ENCODE results near the gene OR6C74.

Gene OR6C74

GRCh38 chr12:55258303-55258702 is 13.9 kb downstream of the OR6C74 start:
- no peaks in the 10 kb centered on the region for H3K4me1 ChIP-seq (ENCODE audit: insufficient read depth, insufficient read length)
- no peak for DNase-seq (ENCODE audit: low read depth, low spot score)
- no peaks in the 10 kb centered on the region for H3K27me3 ChIP-seq (ENCODE audit: insufficient read depth, insufficient read length)
- H3K9me3 ChIP-seq (ENCODE audit: insufficient read depth, low read length), result no peaks in the 10 kb centered on the region
- no peak overlapping the region for H3K9ac ChIP-seq (ENCODE audit: insufficient read length, low read depth)
- H3K4me3 ChIP-seq (ENCODE audit: insufficient read length, low read depth), result no peak overlapping the region
- TF ChIP-seq YY1 (IDR thresholded peaks at IDR 0.05; ENCODE audit: insufficient read depth, insufficient read length), result no peak
- no peak for TF ChIP-seq SUZ12 (IDR thresholded peaks at IDR 0.05; ENCODE audit: extremely low read depth, insufficient read depth, insufficient read length)
- TF ChIP-seq ZNF274 (IDR thresholded peaks at IDR 0.05; ENCODE audit: low read depth, low read length), result no peak
- H3K36me3 ChIP-seq (ENCODE audit: insufficient read depth, insufficient read length, low read length), result no peaks in the 10 kb centered on the region

- TF ChIP-seq ZNF274 (IDR thresholded peaks at IDR 0.05; ENCODE audit: low read depth, low read length) (no peak), YY1 (IDR thresholded peaks at IDR 0.05; ENCODE audit: insufficient read depth, insufficient read length) (no peak), SUZ12 (IDR thresholded peaks at IDR 0.05; ENCODE audit: extremely low read depth, insufficient read depth, insufficient read length) (no peak)
- H3K36me3 ChIP-seq (ENCODE audit: insufficient read depth, insufficient read length, low read length), result no peaks in the 10 kb centered on the region
- H3K9ac ChIP-seq (ENCODE audit: insufficient read length, low read depth), result no peak overlapping the region
- no peak for DNase-seq (ENCODE audit: low read depth, low spot score)
- no peaks in the 10 kb centered on the region for H3K9me3 ChIP-seq (ENCODE audit: insufficient read depth, low read length)
- no peak overlapping the region for H3K4me3 ChIP-seq (ENCODE audit: insufficient read length, low read depth)
- H3K4me1 ChIP-seq (ENCODE audit: insufficient read depth, insufficient read length), result no peaks in the 10 kb centered on the region
- no peaks in the 10 kb centered on the region for H3K27me3 ChIP-seq (ENCODE audit: insufficient read depth, insufficient read length)
Measured at GRCh38 chr12:55280991-55281390, 36.6 kb downstream of the OR6C74 start.

- H3K4me3 ChIP-seq (ENCODE audit: insufficient read length, low read depth), result no peak overlapping the region
- H3K27me3 ChIP-seq (ENCODE audit: insufficient read depth, insufficient read length), result no peaks in the 10 kb centered on the region
- H3K36me3 ChIP-seq (ENCODE audit: insufficient read depth, insufficient read length, low read length), result no peaks in the 10 kb centered on the region
- no peak for DNase-seq (ENCODE audit: low read depth, low spot score)
- no peak overlapping the region for H3K9ac ChIP-seq (ENCODE audit: insufficient read length, low read depth)
- no peak for TF ChIP-seq SUZ12 (IDR thresholded peaks at IDR 0.05; ENCODE audit: extremely low read depth, insufficient read depth, insufficient read length)
- no peak for TF ChIP-seq YY1 (IDR thresholded peaks at IDR 0.05; ENCODE audit: insufficient read depth, insufficient read length)
- TF ChIP-seq ZNF274 (IDR thresholded peaks at IDR 0.05; ENCODE audit: low read depth, low read length), result no peak
- H3K4me1 ChIP-seq (ENCODE audit: insufficient read depth, insufficient read length), result no peaks in the 10 kb centered on the region
- no peaks in the 10 kb centered on the region for H3K9me3 ChIP-seq (ENCODE audit: insufficient read depth, low read length)
Measured at GRCh38 chr12:55289999-55290398, 45.6 kb downstream of the OR6C74 start.

Measured in NT2/D1 (cell line).